GM12874 (cell line): ENCODE measurements around the gene TIGD1.

Source experiments
- CTCF ChIP-seq: IDR thresholded peaks from 2 replicates; pipeline ENCODE4 v1.5.1; 2011; ENCODE audit warnings: low read depth, mild to moderate bottlenecking, control low read depth, low read length, moderate library complexity; ENCODE audit not compliant: insufficient read depth

TIGD1 gene

GRCh38 chr2:232501794-232502390, 48.5 kb downstream of the TIGD1 start:
- no peak for TF ChIP-seq CTCF

DNA sequence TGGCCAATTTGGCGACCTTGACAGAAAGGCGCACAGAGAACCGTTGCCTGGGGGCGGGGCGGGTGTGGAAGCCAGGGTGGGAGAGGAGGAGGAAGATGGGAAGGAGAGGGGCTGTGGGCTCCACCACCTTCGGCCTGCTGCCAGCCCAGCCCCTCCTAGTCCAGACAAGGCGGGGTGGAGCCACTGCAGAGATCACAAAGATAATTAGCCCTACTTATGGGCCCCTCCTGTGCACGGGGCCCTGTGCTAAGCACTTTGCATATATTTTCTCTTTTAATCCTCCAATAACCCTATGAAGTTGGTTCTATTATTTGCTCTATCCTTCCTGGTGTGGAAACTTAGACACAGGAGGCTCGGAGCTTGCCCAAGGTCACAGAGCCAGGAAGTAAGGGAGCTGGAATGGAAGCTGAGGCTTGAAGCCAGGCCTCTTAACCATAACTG, 49.0 kb downstream of the TIGD1 start:
- TF ChIP-seq CTCF, result no peak

GRCh38 chr2:232498452-232498851, 51.9 kb downstream of the TIGD1 start:
- TF ChIP-seq CTCF, result no peak
